Testis (tissue), 2 donors: ENCODE data around the gene HAS3.

Experiments
- CTCF ChIP-seq, 3 experiments: fragments of 450-650 bp in 2 of 3; fragments of 200-600 bp in 1 of 3; sonication (generic) in 1 of 3; IDR thresholded peaks; one replicate each; pipeline ENCODE4 v1.5.1; 2016 to 2019; ENCODE audit warnings: antibody characterized with exemption in 3 of 3, mild to moderate bottlenecking in 2 of 3, moderate library complexity in 1 of 3
- POLR2A ChIP-seq: fragments of 450-650 bp; IDR thresholded peaks from one replicate; pipeline ENCODE4 v1.6.1; 2017; ENCODE audit warnings: antibody characterized with exemption, mild to moderate bottlenecking, moderate library complexity

DNA sequence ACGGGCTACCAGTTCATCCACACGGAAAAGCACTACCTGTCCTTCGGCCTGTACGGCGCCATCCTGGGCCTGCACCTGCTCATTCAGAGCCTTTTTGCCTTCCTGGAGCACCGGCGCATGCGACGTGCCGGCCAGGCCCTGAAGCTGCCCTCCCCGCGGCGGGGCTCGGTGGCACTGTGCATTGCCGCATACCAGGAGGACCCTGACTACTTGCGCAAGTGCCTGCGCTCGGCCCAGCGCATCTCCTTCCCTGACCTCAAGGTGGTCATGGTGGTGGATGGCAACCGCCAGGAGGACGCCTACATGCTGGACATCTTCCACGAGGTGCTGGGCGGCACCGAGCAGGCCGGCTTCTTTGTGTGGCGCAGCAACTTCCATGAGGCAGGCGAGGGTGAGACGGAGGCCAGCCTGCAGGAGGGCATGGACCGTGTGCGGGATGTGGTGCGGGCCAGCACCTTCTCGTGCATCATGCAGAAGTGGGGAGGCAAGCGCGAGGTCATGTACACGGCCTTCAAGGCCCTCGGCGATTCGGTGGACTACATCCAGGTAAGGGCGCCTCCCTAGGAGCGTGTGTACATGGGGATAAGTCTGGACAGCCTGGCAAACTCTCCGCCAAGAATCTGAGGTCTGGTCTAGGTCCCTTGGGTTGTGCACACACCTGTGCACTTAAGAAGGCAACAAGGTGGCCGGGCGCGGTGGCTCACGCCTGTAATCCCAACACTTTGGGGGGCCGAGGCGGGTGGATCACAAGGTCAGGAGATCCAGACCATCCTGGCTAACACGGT, 4.2 kb downstream of the HAS3 start:
- TF ChIP-seq CTCF (IDR thresholded peaks at IDR 0.05) (no peak), POLR2A (no peak)
